ENCODE data around the gene HBP1. TPM values are rescaled to one million over a fixed set of nuclear protein-coding genes. Genes with fewer than 3 reads are reported as not detected.

HBP1 gene
- total and polyA plus RNA-seq, 2 of the 13 experiments (the other 11 are each of a cell fraction or from before 2014, with no cell fraction given), result 22.9 to 44.1 TPM

- H3K27ac ChIP-seq (ENCODE audit: extremely low read length, insufficient read depth, low read length), result no peak overlapping the region
- no peak overlapping the region for H3K9ac ChIP-seq (ENCODE audit: insufficient read depth, low read depth, low read length)
- 96% methylated on average over 7 of the region's 7 CpGs for WGBS (ENCODE audit: low lambda C conversion rate)
- TF ChIP-seq ZNF367 (CRISPR knock-in tag; IDR thresholded peaks at IDR 0.05; ENCODE audit: borderline replicate concordance) (no peak), ZMYM3 (CRISPR knock-in tag; IDR thresholded peaks at IDR 0.05) (no peak), ZNF276 (CRISPR knock-in tag; IDR thresholded peaks at IDR 0.05; ENCODE audit: low read depth) (no peak), ZNF850 (CRISPR knock-in tag; conservative IDR thresholded peaks at IDR 0.05) (no peak), SRSF4 (IDR thresholded peaks at IDR 0.05; ENCODE audit: low read depth, low read length, poor library complexity, severe bottlenecking) (no peak), NAIF1 (CRISPR knock-in tag; IDR thresholded peaks at IDR 0.05; ENCODE audit: borderline replicate concordance) (no peak), ZNF878 (CRISPR knock-in tag; IDR thresholded peaks at IDR 0.05) (no peak), MIER2 (CRISPR knock-in tag; IDR thresholded peaks at IDR 0.05) (no peak), ATF2 (CRISPR knock-in tag; IDR thresholded peaks at IDR 0.05) (no peak), ZNF749 (CRISPR knock-in tag; IDR thresholded peaks at IDR 0.05; ENCODE audit: borderline replicate concordance) (no peak), ZBTB38 (CRISPR knock-in tag; IDR thresholded peaks at IDR 0.05) (no peak)
- H2AFZ ChIP-seq (ENCODE audit: low read length), result no peak overlapping the region
- peaks cover 1 to 15% of the 10 kb centered on the region in 2 experiments; a peak in 2 of 5 replicates for H3K36me3 ChIP-seq (replicated peaks in 1 of 2; ENCODE audit: control insufficient read depth in 1 of 2, insufficient read depth in 2 of 2, low read length in 2 of 2)
- ATAC-seq, result no peak
- intact Hi-C loops (cut with micrococcal nuclease; ENCODE audit: unreplicated experiment) (no loop called here), in situ Hi-C loops (cut with HindIII; ENCODE audit: extremely low pct_ligation_motif_present, low pct_unique_long_range_greater_than_20kb) (no loop called here)
- no peaks in the 10 kb centered on the region for H3K27me3 ChIP-seq (ENCODE audit: control insufficient read depth in 1 of 2, insufficient read depth in 2 of 2, low read length in 2 of 2)
- ChIA-PET CTCF (ENCODE audit: low intra/inter-chr PET ratio, low total read pairs) (no interaction called here), POLR2A (no interaction called here)
- no peak overlapping the region for H3K4me2 ChIP-seq (ENCODE audit: low read depth, low read length)
- no peaks in the 10 kb centered on the region for H3K79me2 ChIP-seq (ENCODE audit: insufficient read depth, low read length)
- no peak for DNase-seq (ENCODE audit: low spot score)
- FAIRE-seq, result no peak
- H3K9me3 ChIP-seq (ENCODE audit: low read length), result no peaks in the 10 kb centered on the region
- H3K4me1 ChIP-seq (ENCODE audit: insufficient read depth, low read length), result no peaks in the 10 kb centered on the region
- BruUV-seq (replicated peaks), result no TSS peak
- no peak overlapping the region for H3K4me3 ChIP-seq (replicated peaks in 1 of 3; ENCODE audit: insufficient read depth in 1 of 3, low read depth in 2 of 3, low read length in 3 of 3)
- H4K20me1 ChIP-seq (ENCODE audit: insufficient read depth, low read length), result no peaks in the 10 kb centered on the region
Measured at GRCh38 chr7:107232568-107233090, 63.8 kb downstream of the HBP1 start.

Data from HepG2 (cell line).